PC-3 (cell line): ENCODE measurements around the gene INPP5D. TPM values are rescaled to one million over a fixed set of nuclear protein-coding genes. Genes with fewer than 3 reads are reported as not detected.

Source experiments
- ATAC-seq: fragments of 200-7000 bp; cut with Tn5 transposase; 2 replicates; pipeline ENCODE4 v1.9.1; 2020; ENCODE audit warnings: mild to moderate bottlenecking, moderate library complexity
- BruUV-seq: library from RNA; stranded (reverse); fragments of 400-500 nt; replicated peaks from 2 replicates; lab custom pipeline; 2021; lab: Mats Ljungman, UMichigan
- CTCF ChIA-PET: fragments of 300-600 bp; sonication (Branson Sonifier 250); formaldehyde crosslinking; loops from one replicate; lab custom pipeline; 2022; ENCODE audit warnings: antibody characterized with exemption; lab: Charles Lee
- POLR2A ChIA-PET: fragments of 300-600 bp; sonication (Branson Sonifier 250); formaldehyde crosslinking; loops from one replicate; lab custom pipeline; 2022; ENCODE audit warnings: antibody characterized with exemption; ENCODE audit not compliant: unreplicated experiment; lab: Charles Lee
- DNase-seq: peaks from one replicate; pipeline ENCODE4 v3.0.0-alpha.2; 2015
- H2AFZ ChIP-seq: fragments of 300-600 bp; sonication (generic); 2 replicates; pipeline ENCODE4 v1.6.0; 2016; ENCODE audit warnings: antibody characterized with exemption, low read length
- H3F3A ChIP-seq: fragments of 300-600 bp; sonication (generic); one replicate; pipeline ENCODE4 v1.6.0; 2017; ENCODE audit warnings: antibody characterized with exemption, low read length, control low read depth, mild to moderate bottlenecking; ENCODE audit not compliant: unreplicated experiment
- H3K27ac ChIP-seq: fragments of 300-600 bp; sonication (generic); 2 replicates; pipeline ENCODE4 v1.5.1; 2016; ENCODE audit warnings: mild to moderate bottlenecking, low read length
- H3K27me3 ChIP-seq: fragments of 300-600 bp; sonication (generic); 2 replicates; pipeline ENCODE4 v1.6.1; 2016; ENCODE audit warnings: low read length, mixed read lengths
- H3K36me3 ChIP-seq: fragments of 300-600 bp; sonication (generic); 2 replicates; pipeline ENCODE4 v1.6.1; 2016; ENCODE audit warnings: low read depth, mixed run types, low read length, mixed read lengths
- H3K4me1 ChIP-seq: fragments of 300-600 bp; sonication (generic); 2 replicates; pipeline ENCODE4 v1.5.1; 2016; ENCODE audit warnings: low read length; ENCODE audit not compliant: insufficient read depth
- H3K4me2 ChIP-seq: fragments of 300-600 bp; sonication (generic); 2 replicates; pipeline ENCODE4 v1.6.0; 2016; ENCODE audit warnings: low read length
- H3K4me3 ChIP-seq: fragments of 300-600 bp; sonication (generic); 2 replicates; pipeline ENCODE4 v1.5.1; 2016; ENCODE audit warnings: mild to moderate bottlenecking, low read length, mixed read lengths
- H3K79me2 ChIP-seq: fragments of 300-600 bp; sonication (generic); 2 replicates; pipeline ENCODE4 v1.6.1; 2017; ENCODE audit warnings: low read length, mixed read lengths
- H3K9ac ChIP-seq: fragments of 300-600 bp; sonication (generic); 2 replicates; pipeline ENCODE4 v1.6.0; 2016; ENCODE audit warnings: mild to moderate bottlenecking, low read length
- H3K9me2 ChIP-seq: fragments of 300-600 bp; sonication (generic); replicated peaks from 2 replicates; pipeline ENCODE4 v1.6.1; 2016; ENCODE audit warnings: mixed run types, low read length, mixed read lengths
- H3K9me3 ChIP-seq: fragments of 300-600 bp; sonication (generic); 2 replicates; pipeline ENCODE4 v1.6.1; 2016; ENCODE audit warnings: low read length, mixed read lengths
- H4K20me1 ChIP-seq: fragments of 300-600 bp; sonication (generic); 2 replicates; pipeline ENCODE4 v1.6.1; 2016; ENCODE audit warnings: low read length, mixed read lengths
- EZH2 ChIP-seq: fragments of 300-600 bp; sonication (generic); IDR thresholded peaks from one replicate; pipeline ENCODE4 v1.6.1; 2017; ENCODE audit warnings: antibody characterized with exemption, mild to moderate bottlenecking, low read length; ENCODE audit not compliant: unreplicated experiment
- EZH2phosphoT487 ChIP-seq: fragments of 300-600 bp; sonication (generic); IDR thresholded peaks from 2 replicates; pipeline ENCODE4 v1.6.1; 2018; ENCODE audit warnings: mild to moderate bottlenecking, antibody characterized with exemption, low read length, borderline replicate concordance
- intact Hi-C: fragments of 100-400 bp; cut with micrococcal nuclease; formaldehyde crosslinking; loops from 2 replicates; pipeline ENCODE4 v1.9.0; 2023
- total RNA-seq: library from RNA; depleted of rRNA; stranded (reverse); fragments of >200 nt; gene quantifications from 2 replicates; pipeline ENCODE4 v1.2.3, GENCODE V29; 2014
- TF ChIP-seq, protein P1 (sequence below): fragments of 300-600 bp; sonication (generic); conservative IDR thresholded peaks from 2 replicates; pipeline ENCODE4 v1.5.1; 2017; ENCODE audit warnings: antibody characterized with exemption, low read depth, mild to moderate bottlenecking, low read length

INPP5D gene
- total RNA-seq, 1 experiment from 2014 or later, result 0.26 TPM

DNA sequence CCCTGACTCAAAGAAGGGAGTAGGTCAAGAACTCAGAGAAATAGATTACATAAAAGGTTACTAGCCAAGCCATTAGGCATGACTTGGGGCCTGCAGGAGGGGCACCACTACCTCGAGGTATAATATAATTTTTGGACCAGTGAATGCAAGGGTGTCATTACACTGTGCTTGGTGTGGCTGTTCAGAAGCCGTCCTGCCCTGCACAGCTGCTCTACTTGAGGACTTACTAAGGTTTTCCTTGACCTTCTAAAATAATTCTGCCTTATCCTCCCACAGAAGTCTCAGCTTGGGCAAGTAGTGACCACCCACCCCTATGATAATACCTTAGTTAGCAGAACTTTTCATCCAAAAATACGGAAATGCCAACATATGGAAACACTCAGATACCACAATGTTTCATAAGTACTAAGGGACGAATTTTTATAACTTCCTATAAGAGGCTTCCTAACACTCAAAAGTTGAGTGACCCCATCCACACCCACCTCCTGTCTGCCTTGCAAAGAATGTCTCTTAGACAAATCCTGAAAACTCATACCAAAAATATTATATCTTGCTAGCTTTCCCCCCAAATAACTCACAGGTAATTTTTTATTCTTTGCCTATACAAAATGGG is 173.6 kb downstream of the INPP5D start:
- H4K20me1 ChIP-seq, result no peaks in the 10 kb centered on the region
- H3K9ac ChIP-seq, result no peak overlapping the region
- ATAC-seq (no peak), DNase-seq (no peak)
- no peaks in the 10 kb centered on the region for H3F3A ChIP-seq
- no TSS peak for BruUV-seq
- H3K4me2 ChIP-seq, result no peak overlapping the region
- no peak overlapping the region for H2AFZ ChIP-seq
- no peaks in the 10 kb centered on the region for H3K27me3 ChIP-seq
- H3K27ac ChIP-seq, result no peak overlapping the region
- no peaks in the 10 kb centered on the region for H3K79me2 ChIP-seq
- TF ChIP-seq EZH2, result no peak
- TF ChIP-seq EZH2phosphoT487, result no peak
- TF ChIP-seq, protein P1, sequence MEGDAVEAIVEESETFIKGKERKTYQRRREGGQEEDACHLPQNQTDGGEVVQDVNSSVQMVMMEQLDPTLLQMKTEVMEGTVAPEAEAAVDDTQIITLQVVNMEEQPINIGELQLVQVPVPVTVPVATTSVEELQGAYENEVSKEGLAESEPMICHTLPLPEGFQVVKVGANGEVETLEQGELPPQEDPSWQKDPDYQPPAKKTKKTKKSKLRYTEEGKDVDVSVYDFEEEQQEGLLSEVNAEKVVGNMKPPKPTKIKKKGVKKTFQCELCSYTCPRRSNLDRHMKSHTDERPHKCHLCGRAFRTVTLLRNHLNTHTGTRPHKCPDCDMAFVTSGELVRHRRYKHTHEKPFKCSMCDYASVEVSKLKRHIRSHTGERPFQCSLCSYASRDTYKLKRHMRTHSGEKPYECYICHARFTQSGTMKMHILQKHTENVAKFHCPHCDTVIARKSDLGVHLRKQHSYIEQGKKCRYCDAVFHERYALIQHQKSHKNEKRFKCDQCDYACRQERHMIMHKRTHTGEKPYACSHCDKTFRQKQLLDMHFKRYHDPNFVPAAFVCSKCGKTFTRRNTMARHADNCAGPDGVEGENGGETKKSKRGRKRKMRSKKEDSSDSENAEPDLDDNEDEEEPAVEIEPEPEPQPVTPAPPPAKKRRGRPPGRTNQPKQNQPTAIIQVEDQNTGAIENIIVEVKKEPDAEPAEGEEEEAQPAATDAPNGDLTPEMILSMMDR, result no peak
- ChIA-PET POLR2A (no interaction called here), CTCF (no interaction called here)
- no peaks in the 10 kb centered on the region for H3K4me1 ChIP-seq
- no peak overlapping the region for H3K4me3 ChIP-seq
- no peaks in the 10 kb centered on the region for H3K36me3 ChIP-seq
- intact Hi-C loops, result no loop called here
- no peaks in the 10 kb centered on the region for H3K9me3 ChIP-seq
- H3K9me2 ChIP-seq, result no peaks in the 10 kb centered on the region

DNA sequence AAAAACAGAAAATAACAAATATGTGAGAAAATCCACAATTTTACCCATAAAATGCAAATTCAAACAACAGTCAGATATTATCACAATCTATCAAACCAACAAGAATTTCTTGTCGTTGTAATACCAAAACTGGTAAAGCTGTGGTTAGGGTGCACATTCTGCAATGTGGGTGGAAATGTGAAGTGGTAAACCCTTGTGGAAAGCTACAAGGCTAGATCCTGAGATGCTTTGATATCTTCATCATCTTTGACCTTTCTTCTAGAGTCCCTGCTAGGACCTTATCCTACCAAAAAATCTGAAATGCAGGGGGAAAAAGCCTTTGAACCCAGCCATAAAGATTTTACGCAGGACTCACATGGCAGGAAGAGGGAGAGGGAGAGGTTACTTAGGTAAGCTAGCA is 174.1 kb downstream of the INPP5D start:
- no peaks in the 10 kb centered on the region for H3K4me1 ChIP-seq
- no peak overlapping the region for H3K4me3 ChIP-seq
- no TSS peak for BruUV-seq
- POLR2A ChIA-PET, result no interaction called here
- H3K36me3 ChIP-seq, result no peaks in the 10 kb centered on the region
- no peak overlapping the region for H3K9ac ChIP-seq
- H3K4me2 ChIP-seq, result no peak overlapping the region
- H3F3A ChIP-seq, result no peaks in the 10 kb centered on the region
- no peaks in the 10 kb centered on the region for H3K27me3 ChIP-seq
- TF ChIP-seq, protein P1, result no peak
- no peak for TF ChIP-seq EZH2
- no peak for TF ChIP-seq EZH2phosphoT487
- DNase-seq, result no peak
- H3K27ac ChIP-seq, result no peak overlapping the region
- no peaks in the 10 kb centered on the region for H3K9me2 ChIP-seq
- ATAC-seq, result no peak
- H4K20me1 ChIP-seq, result no peaks in the 10 kb centered on the region
- CTCF ChIA-PET, result no interaction called here
- intact Hi-C loops, result no loop called here
- H3K9me3 ChIP-seq, result no peaks in the 10 kb centered on the region
- no peaks in the 10 kb centered on the region for H3K79me2 ChIP-seq
- H2AFZ ChIP-seq, result no peak overlapping the region

DNA sequence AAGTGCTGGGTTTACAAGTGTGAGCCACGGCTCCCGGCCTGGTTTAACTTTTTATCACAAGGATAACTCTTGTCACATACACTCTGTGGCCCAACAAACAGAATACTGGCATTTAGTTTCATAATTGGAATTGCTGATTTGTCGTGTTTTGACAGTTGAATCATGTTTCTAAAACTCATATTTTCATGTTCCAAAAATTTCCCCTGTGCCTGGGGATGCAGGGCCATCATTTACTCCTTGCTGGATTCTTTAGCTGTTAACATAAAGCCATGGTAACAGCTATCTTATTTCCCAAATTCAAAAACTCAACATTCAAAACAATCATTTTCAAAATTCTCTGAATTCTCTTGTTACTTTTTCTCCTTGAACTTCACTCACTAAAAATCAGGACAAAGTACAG is 174.9 kb downstream of the INPP5D start:
- no peak overlapping the region for H3K27ac ChIP-seq
- H3K27me3 ChIP-seq, result no peaks in the 10 kb centered on the region
- ATAC-seq (no peak), DNase-seq (no peak)
- H3K9me3 ChIP-seq, result no peaks in the 10 kb centered on the region
- no peak overlapping the region for H3K4me3 ChIP-seq
- H3K36me3 ChIP-seq, result no peaks in the 10 kb centered on the region
- no TSS peak for BruUV-seq
- no peak overlapping the region for H3K9ac ChIP-seq
- H3K4me1 ChIP-seq, result no peaks in the 10 kb centered on the region
- CTCF ChIA-PET, result no interaction called here
- POLR2A ChIA-PET, result no interaction called here
- H3K4me2 ChIP-seq, result no peak overlapping the region
- TF ChIP-seq EZH2 (no peak), EZH2phosphoT487 (no peak)
- TF ChIP-seq, protein P1, result no peak
- no peak overlapping the region for H2AFZ ChIP-seq
- H3K9me2 ChIP-seq, result no peaks in the 10 kb centered on the region
- intact Hi-C loops, result no loop called here
- no peaks in the 10 kb centered on the region for H4K20me1 ChIP-seq
- no peaks in the 10 kb centered on the region for H3F3A ChIP-seq
- no peaks in the 10 kb centered on the region for H3K79me2 ChIP-seq
